Ishikawa (cell line): ENCODE measurements around the gene CFAP97.

Source experiments
- RAD21 ChIP-seq: IDR thresholded peaks from 2 replicates; pipeline ENCODE4 v1.6.1; 2012; ENCODE audit warnings: low read depth
- TF ChIP-seq, protein P1 (sequence below): IDR thresholded peaks from 2 replicates; pipeline ENCODE4 v1.6.1; 2012; ENCODE audit warnings: low read depth, mild to moderate bottlenecking

DNA sequence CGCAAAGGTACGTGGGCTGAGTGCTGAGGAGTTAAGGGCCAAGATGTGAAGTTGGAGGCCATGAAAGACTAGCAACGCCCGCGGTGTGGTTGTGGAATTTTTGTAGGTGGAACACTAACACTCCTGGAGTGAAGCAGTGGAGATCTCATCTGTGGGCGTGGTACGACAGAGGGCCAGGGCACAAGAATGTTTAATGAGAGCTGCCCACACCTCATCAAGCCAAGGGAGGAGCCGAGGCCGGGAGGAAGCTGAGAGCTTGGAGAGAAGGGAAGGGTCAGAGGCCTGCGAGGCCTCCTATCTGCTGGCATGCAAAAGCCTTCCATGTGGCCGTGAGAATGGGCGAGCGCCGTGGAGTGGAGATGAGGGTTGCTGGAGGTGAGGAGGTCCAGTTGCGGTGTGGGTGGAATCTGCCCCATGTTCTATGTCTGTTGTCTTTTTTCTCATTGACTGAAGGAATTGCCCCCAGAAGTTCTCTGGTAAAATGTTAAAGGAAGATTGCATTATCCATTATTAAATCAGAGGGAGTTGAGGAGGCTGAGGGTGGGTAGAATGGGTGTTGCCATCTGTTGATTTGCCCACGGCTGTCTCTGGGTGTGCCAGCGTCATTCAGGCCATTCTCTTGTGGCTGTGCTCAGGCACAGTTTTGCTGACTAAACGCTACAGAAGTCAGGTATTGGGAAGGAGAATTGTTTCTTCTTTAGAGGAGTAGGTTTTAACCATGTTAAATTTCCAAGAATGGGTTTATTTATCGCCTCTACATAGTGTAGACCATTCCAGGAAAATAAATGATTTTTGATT is 25.4 kb upstream of the CFAP97 start:
- TF ChIP-seq, protein P1, sequence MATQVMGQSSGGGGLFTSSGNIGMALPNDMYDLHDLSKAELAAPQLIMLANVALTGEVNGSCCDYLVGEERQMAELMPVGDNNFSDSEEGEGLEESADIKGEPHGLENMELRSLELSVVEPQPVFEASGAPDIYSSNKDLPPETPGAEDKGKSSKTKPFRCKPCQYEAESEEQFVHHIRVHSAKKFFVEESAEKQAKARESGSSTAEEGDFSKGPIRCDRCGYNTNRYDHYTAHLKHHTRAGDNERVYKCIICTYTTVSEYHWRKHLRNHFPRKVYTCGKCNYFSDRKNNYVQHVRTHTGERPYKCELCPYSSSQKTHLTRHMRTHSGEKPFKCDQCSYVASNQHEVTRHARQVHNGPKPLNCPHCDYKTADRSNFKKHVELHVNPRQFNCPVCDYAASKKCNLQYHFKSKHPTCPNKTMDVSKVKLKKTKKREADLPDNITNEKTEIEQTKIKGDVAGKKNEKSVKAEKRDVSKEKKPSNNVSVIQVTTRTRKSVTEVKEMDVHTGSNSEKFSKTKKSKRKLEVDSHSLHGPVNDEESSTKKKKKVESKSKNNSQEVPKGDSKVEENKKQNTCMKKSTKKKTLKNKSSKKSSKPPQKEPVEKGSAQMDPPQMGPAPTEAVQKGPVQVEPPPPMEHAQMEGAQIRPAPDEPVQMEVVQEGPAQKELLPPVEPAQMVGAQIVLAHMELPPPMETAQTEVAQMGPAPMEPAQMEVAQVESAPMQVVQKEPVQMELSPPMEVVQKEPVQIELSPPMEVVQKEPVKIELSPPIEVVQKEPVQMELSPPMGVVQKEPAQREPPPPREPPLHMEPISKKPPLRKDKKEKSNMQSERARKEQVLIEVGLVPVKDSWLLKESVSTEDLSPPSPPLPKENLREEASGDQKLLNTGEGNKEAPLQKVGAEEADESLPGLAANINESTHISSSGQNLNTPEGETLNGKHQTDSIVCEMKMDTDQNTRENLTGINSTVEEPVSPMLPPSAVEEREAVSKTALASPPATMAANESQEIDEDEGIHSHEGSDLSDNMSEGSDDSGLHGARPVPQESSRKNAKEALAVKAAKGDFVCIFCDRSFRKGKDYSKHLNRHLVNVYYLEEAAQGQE, result no peak
- TF ChIP-seq RAD21, result no peak
